Measurements from ENCODE around the gene ZIC2. TPM values are rescaled to one million over a fixed set of nuclear protein-coding genes. Genes with fewer than 3 reads are reported as not detected.

Gene ZIC2
- total RNA-seq, 1 donor from 2014 or later = 55.3 TPM

DNA sequence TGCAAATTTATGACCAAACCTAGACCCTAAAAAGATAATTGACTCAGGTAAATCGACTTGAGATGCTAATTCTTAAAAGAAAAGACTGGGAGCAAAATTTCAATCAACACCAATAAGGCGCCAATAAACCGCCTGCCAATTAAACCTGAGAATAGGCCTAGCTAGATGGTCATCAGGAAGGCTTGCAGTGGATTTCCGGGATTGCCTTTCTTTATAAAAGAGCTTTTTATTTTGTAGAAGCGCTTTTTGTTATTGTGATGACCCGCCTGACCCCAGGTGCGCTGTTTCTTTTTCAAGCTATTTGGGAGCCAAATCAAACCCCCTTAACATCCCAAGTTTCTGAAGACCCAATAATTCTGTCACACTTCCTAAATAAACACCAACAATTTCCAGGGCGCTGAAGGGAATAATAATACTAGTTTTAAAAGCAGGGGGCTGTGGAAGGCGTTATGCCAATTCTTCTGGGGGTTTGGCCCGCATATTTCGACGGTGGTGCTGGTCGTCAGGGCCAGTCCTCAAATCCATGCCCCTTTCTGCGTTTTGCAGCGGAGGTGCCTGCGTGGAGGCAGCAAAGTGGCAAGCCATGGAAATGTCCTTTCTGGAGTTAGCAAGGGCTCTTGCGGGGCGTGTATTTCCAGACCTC, 7.2 kb upstream of the ZIC2 start:
- H3K4me1 Mint-ChIP-seq = peaks cover 29% of the 10 kb centered on the region
- peak overlapping the region; percentile 52 for H3K4me3 Mint-ChIP-seq
- peaks cover 88% of the 10 kb centered on the region for H3K27me3 Mint-ChIP-seq (ENCODE audit: low read depth)

DNA sequence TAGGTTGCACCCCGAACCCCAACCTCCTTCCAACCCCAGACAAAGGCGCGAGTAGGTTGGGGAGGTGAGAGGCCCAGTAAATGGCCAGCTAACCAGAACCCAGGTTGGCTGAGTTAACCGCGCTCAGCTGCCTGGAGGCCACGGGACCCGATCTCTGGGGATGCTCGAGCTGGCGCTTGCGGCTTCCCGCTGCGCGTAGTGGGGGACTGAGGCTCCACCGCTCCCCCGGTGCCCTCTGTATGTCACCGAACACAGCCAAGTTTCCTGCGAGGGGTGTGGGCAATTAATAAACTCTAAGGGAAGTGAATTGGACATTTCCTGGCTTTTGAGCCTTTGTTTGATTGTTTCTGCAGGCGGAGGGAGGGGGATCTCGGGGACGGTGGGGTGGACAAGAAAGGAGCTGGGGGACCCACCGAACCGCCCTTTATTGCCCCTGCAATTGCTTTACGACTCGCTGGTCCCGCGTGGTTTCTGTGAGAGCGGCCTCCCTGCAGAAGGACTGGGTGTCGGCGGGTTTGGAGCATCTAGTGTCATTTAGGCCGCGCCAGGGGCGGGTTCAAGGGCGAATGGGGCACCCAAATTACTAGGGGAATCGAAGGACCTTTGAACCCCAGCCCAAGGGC, 6.5 kb upstream of the ZIC2 start:
- peaks cover 8% of the 10 kb centered on the region for H3K36me3 Mint-ChIP-seq (ENCODE audit: low read depth)
- H3K9me3 Mint-ChIP-seq = peaks cover 3% of the 10 kb centered on the region
- TF ChIP-seq, protein P1, sequence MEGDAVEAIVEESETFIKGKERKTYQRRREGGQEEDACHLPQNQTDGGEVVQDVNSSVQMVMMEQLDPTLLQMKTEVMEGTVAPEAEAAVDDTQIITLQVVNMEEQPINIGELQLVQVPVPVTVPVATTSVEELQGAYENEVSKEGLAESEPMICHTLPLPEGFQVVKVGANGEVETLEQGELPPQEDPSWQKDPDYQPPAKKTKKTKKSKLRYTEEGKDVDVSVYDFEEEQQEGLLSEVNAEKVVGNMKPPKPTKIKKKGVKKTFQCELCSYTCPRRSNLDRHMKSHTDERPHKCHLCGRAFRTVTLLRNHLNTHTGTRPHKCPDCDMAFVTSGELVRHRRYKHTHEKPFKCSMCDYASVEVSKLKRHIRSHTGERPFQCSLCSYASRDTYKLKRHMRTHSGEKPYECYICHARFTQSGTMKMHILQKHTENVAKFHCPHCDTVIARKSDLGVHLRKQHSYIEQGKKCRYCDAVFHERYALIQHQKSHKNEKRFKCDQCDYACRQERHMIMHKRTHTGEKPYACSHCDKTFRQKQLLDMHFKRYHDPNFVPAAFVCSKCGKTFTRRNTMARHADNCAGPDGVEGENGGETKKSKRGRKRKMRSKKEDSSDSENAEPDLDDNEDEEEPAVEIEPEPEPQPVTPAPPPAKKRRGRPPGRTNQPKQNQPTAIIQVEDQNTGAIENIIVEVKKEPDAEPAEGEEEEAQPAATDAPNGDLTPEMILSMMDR (conservative IDR thresholded peaks at IDR 0.05) = no peak
- no peak overlapping the region for H3K27ac Mint-ChIP-seq (ENCODE audit: unreplicated experiment)
- no peak overlapping the region for H3K4me3 Mint-ChIP-seq
- H3K4me1 Mint-ChIP-seq = peaks cover 27% of the 10 kb centered on the region
- H3K27me3 Mint-ChIP-seq (ENCODE audit: low read depth) = peaks cover 89% of the 10 kb centered on the region
- no peak for DNase-seq (ENCODE audit: low read depth, low spot score)

More for the DNA sequence above, 7.2 kb upstream of the ZIC2 start:
- H3K36me3 Mint-ChIP-seq (ENCODE audit: low read depth) = peaks cover 8% of the 10 kb centered on the region
- H3K27ac Mint-ChIP-seq (ENCODE audit: unreplicated experiment) = no peak overlapping the region
- peaks cover 3% of the 10 kb centered on the region for H3K9me3 Mint-ChIP-seq
- DNase-seq (ENCODE audit: low read depth, low spot score) = peak; percentile 1
- TF ChIP-seq, protein P1 (conservative IDR thresholded peaks at IDR 0.05) = no peak

DNA sequence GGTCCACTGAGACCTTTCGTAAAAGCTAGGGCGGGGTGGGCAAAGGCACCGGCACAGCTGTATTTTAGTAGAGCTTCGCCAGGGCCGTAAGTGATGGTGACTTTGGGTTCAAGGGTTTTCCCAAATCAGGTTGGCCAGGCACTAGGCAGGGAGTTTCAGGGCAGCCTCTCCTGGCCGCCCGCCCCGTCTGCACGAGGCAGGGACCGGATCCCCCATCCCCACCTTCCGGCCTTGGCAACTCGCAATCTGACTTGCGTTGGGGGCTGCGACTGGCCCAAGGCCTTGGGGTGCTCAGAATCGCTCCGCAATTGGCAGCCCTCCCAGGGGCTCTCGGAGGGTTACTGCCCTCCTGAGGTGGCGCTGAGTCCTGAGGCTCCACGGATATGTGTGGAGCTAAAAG, 6.0 kb upstream of the ZIC2 start:
- DNase-seq (ENCODE audit: low read depth, low spot score) = no peak
- Mint-ChIP-seq H3K4me1 (peaks cover 26% of the 10 kb centered on the region), H3K4me3 (no peak overlapping the region), H3K36me3 (ENCODE audit: low read depth) (peaks cover 8% of the 10 kb centered on the region), H3K9me3 (peaks cover 3% of the 10 kb centered on the region), H3K27me3 (ENCODE audit: low read depth) (peaks cover 88% of the 10 kb centered on the region), H3K27ac (ENCODE audit: unreplicated experiment) (no peak overlapping the region)
- TF ChIP-seq, protein P1 (conservative IDR thresholded peaks at IDR 0.05) = no peak

DNA sequence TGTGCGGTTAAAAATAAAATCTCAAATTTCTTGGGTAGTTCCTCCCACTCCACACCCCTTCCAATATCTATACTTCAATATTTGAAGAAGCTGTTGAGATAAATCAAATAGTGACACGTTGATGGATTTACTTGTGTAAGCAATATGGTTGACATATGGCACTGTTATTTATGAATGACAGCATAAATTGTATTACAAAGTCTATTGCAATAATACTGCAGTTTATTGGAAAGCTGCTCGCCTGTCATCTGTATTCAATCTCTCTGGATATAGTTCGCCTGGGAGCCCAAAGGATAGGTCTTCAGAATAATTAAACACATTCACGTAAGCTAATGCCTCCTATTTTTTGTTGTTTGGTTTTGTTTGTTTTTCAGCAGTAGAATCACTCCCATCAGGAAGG, 5.0 kb upstream of the ZIC2 start:
- H3K4me3 Mint-ChIP-seq = peak overlapping the region; percentile 83
- DNase-seq (ENCODE audit: low read depth, low spot score) = no peak
- H3K4me1 Mint-ChIP-seq = peaks cover 24% of the 10 kb centered on the region
- TF ChIP-seq, protein P1 (conservative IDR thresholded peaks at IDR 0.05) = no peak
- H3K27ac Mint-ChIP-seq (ENCODE audit: unreplicated experiment) = no peak overlapping the region
- H3K36me3 Mint-ChIP-seq (ENCODE audit: low read depth) = peaks cover 5% of the 10 kb centered on the region
- H3K27me3 Mint-ChIP-seq (ENCODE audit: low read depth) = peaks cover 87% of the 10 kb centered on the region
- H3K9me3 Mint-ChIP-seq = peaks cover 3% of the 10 kb centered on the region

DNA sequence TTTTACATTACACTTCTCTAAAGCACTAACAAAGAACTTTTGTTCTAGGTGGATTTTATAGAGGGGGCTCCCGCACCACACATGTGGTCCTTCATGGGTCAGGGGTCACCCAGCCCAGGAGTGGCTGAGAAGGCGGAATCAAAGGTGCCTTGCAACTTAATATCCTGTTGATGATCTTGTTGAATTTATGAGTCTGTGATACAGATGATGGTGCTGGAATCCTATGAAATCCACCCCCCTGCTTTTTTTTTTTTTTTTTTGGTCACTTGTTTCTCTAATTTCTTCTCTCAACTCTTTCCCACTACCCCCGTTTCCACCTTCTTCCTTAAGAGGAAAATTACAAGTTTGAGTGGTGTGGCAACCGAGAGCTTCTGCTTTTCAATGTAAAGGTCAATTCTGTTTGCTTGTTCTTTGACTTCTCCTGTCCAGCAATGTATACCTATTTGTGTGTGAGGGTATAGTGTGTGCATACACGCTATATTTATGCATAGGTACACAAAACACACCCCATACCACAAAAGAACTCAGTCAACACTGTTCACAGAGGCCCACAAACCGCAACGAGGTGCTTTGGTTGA, 4.2 kb upstream of the ZIC2 start:
- TF ChIP-seq, protein P1 (conservative IDR thresholded peaks at IDR 0.05) = no peak
- Mint-ChIP-seq H3K27me3 (ENCODE audit: low read depth) (peaks cover 79% of the 10 kb centered on the region), H3K9me3 (peaks cover 3% of the 10 kb centered on the region), H3K4me1 (peaks cover 18% of the 10 kb centered on the region), H3K36me3 (ENCODE audit: low read depth) (peaks cover 4% of the 10 kb centered on the region), H3K27ac (ENCODE audit: unreplicated experiment) (no peak overlapping the region), H3K4me3 (peak overlapping the region; percentile 83)
- no peak for DNase-seq (ENCODE audit: low read depth, low spot score)

Measured in neural crest cell (in vitro differentiated cells).